SU-DHL-6 (cell line): Measurements from ENCODE around the gene OR4X1.
"Not testable (repeated sequence)": the region's sequence is repeated elsewhere in the genome, so short reads cannot be mapped to it uniquely, and the experiment has no call there.

ENCODE experiments used
- H2AFZ ChIP-seq: fragments of 200-600 bp; sonication (generic); 2 replicates; pipeline ENCODE4 v1.6.1; 2014; ENCODE audit warnings: low read depth, mild to moderate bottlenecking, moderate library complexity, mixed read lengths, antibody characterized with exemption, low read length; ENCODE audit not compliant: severe bottlenecking
- H3F3A ChIP-seq: fragments of 200-600 bp; shearing (Covaris generic); 2 replicates; pipeline ENCODE4 v1.6.0; 2016; ENCODE audit warnings: antibody characterized with exemption, mild to moderate bottlenecking; ENCODE audit not compliant: insufficient read depth
- H3K27ac ChIP-seq: fragments of 200-600 bp; sonication (generic); 2 replicates; pipeline ENCODE4 v1.5.1; 2016; ENCODE audit warnings: low read depth, mild to moderate bottlenecking, low read length, moderate library complexity, mixed read lengths
- H3K27me3 ChIP-seq: fragments of 200-600 bp; sonication (generic), shearing (Covaris generic); 2 replicates; pipeline ENCODE4 v1.6.0; 2014; ENCODE audit warnings: mild to moderate bottlenecking, low read length
- H3K36me3 ChIP-seq: fragments of 200-600 bp; sonication (generic); 2 replicates; pipeline ENCODE4 v1.6.1; 2014; ENCODE audit warnings: mild to moderate bottlenecking, low read length, mixed read lengths
- H3K4me2 ChIP-seq: fragments of 300-600, 200-600 bp; shearing (Covaris generic), sonication (generic); 2 replicates; pipeline ENCODE4 v1.6.0; 2014; ENCODE audit warnings: low read length, low read depth, mild to moderate bottlenecking; ENCODE audit not compliant: poor library complexity, severe bottlenecking
- H3K4me3 ChIP-seq: fragments of 200-600 bp; sonication (generic); 2 replicates; pipeline ENCODE4 v1.5.1; 2014; ENCODE audit warnings: antibody characterized with exemption, low read length, mild to moderate bottlenecking, mixed read lengths; ENCODE audit not compliant: insufficient read depth, poor library complexity, severe bottlenecking
- H3K79me2 ChIP-seq: fragments of 200-600 bp; sonication (generic); 2 replicates; pipeline ENCODE4 v1.6.1; 2014; ENCODE audit warnings: mild to moderate bottlenecking, low read length, moderate library complexity; ENCODE audit not compliant: insufficient read depth
- H3K9ac ChIP-seq: fragments of 200-600 bp; sonication (generic); 2 replicates; pipeline ENCODE4 v1.7.0; 2014; ENCODE audit warnings: mild to moderate bottlenecking, low read length
- H3K9me2 ChIP-seq: fragments of 200-600 bp; sonication (generic); replicated peaks from 2 replicates; pipeline ENCODE4 v1.6.1; 2014; ENCODE audit warnings: low read length; ENCODE audit not compliant: insufficient read depth
- H3K9me3 ChIP-seq: fragments of 200-600 bp; sonication (generic); 2 replicates; pipeline ENCODE4 v1.6.1; 2014; ENCODE audit warnings: low read length, mixed read lengths; ENCODE audit not compliant: insufficient read depth
- H4K20me1 ChIP-seq: fragments of 200-600 bp; sonication (generic); 2 replicates; pipeline ENCODE4 v1.6.1; 2014; ENCODE audit warnings: low read depth, mild to moderate bottlenecking, antibody characterized with exemption, low read length, moderate library complexity, mixed read lengths
- EZH2phosphoT487 ChIP-seq: fragments of 200-600 bp; sonication (generic), shearing (Covaris generic); conservative IDR thresholded peaks from 2 replicates; pipeline ENCODE4 v1.6.1; 2018; ENCODE audit warnings: mild to moderate bottlenecking, antibody characterized with exemption, low read length, moderate library complexity, mixed read lengths
- TF ChIP-seq, protein P1 (sequence below): fragments of 200-600 bp; sonication (generic); IDR thresholded peaks from one replicate; pipeline ENCODE4 v1.5.1; 2017; ENCODE audit warnings: antibody characterized with exemption, mild to moderate bottlenecking, low read length, moderate library complexity; ENCODE audit not compliant: insufficient read depth, poor library complexity, severe bottlenecking

The OR4X1 gene

DNA sequence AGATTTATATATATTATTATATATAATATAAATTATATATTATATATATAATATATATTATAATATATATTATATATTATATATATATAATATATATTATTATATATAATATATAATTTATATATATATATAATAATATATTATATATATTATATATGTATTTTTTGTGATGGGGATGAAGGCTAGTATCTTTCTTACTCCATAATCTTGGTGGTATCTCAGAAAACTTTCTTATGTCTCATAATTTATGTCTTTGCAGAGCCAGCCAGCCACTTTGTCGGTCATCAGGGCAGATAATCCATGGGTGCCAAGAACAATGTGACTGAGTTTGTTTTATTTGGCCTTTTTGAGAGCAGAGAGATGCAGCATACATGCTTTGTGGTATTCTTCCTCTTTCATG is 42.3 kb downstream of the OR4X1 start, which contains the start of gene OR4S1:
Gene OR4S1, plus strand, starts transcription at position 301 of the 400 bp plus-strand sequence. Its CDS starts 0 bp downstream, at position 301.
- no peaks in the 10 kb centered on the region for H3K36me3 ChIP-seq
- no peaks in the 10 kb centered on the region for H3K79me2 ChIP-seq
- TF ChIP-seq, protein P1, sequence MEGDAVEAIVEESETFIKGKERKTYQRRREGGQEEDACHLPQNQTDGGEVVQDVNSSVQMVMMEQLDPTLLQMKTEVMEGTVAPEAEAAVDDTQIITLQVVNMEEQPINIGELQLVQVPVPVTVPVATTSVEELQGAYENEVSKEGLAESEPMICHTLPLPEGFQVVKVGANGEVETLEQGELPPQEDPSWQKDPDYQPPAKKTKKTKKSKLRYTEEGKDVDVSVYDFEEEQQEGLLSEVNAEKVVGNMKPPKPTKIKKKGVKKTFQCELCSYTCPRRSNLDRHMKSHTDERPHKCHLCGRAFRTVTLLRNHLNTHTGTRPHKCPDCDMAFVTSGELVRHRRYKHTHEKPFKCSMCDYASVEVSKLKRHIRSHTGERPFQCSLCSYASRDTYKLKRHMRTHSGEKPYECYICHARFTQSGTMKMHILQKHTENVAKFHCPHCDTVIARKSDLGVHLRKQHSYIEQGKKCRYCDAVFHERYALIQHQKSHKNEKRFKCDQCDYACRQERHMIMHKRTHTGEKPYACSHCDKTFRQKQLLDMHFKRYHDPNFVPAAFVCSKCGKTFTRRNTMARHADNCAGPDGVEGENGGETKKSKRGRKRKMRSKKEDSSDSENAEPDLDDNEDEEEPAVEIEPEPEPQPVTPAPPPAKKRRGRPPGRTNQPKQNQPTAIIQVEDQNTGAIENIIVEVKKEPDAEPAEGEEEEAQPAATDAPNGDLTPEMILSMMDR = no peak
- TF ChIP-seq EZH2phosphoT487 = no peak
- H2AFZ ChIP-seq = no peak within 1 kb of the TSS
- H3K9me3 ChIP-seq = no peaks in the 10 kb centered on the region
- H3K4me2 ChIP-seq = no peak within 1 kb of the TSS
- H3K9me2 ChIP-seq = no peaks in the 10 kb centered on the region
- H3K4me3 ChIP-seq = no peak within 1 kb of the TSS
- H3K27me3 ChIP-seq = no peaks in the 10 kb centered on the region
- H4K20me1 ChIP-seq = no peaks in the 10 kb centered on the region
- H3K9ac ChIP-seq = no peak within 1 kb of the TSS
- H3F3A ChIP-seq = no peaks in the 10 kb centered on the region
- H3K27ac ChIP-seq = no peak within 1 kb of the TSS

DNA sequence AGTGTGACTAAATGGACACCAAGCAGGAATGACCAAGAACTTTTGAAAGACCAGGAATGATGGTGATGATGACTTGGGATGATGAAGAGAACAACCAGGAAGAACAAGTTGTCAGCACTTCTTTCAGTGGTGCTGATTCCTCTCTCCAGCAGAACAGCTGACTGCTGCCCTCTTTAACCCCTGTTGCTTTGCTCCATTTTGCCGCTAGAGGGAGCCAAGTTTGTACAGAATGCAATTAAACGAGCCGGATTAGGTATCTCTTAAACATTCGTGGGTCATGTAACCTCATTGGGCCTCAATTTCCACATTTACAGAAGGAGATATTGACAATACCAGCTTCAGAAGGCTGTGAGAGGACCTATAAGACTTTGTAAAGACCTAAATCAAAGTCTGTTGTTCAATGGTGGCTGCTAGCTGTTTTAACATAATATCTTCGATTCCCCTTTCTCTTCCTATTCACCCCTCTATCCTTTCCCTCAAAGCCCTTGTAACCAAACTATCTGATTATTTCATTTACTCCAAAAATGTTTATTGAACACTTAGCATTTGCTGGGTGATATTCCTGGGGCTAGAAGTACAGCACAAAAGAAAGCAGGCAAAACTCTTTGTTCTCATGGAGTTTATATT is 44.2 kb downstream of the OR4X1 start:
- Histone ChIP-seq H3K9me3 (no peaks in the 10 kb centered on the region), H4K20me1 (no peaks in the 10 kb centered on the region), H3K4me2 (no peak overlapping the region), H3K27me3 (no peaks in the 10 kb centered on the region), H3F3A (no peaks in the 10 kb centered on the region), H3K36me3 (no peaks in the 10 kb centered on the region), H3K27ac (no peak overlapping the region), H3K4me3 (no peak overlapping the region), H3K79me2 (no peaks in the 10 kb centered on the region), H3K9ac (no peak overlapping the region), H3K9me2 (no peaks in the 10 kb centered on the region), H2AFZ (no peak overlapping the region)
- TF ChIP-seq, protein P1 = peak; percentile 79
- no peak for TF ChIP-seq EZH2phosphoT487

DNA sequence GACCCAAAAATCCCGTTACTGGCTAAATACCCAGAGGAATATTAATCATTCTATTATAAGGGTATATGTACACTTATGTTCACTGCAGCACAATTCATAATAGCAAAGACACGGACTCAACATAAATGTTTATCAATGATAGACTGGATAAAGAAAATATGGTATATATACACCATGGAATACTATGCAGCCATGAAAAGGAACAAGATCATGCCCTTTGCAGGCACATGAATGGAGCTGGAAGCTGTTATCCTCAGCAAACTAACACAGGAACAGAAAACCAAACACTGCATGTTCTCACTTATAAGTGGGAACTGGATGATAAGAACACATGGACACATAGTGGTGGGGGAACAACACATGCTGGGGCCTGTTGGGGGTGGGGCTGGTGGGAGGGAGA is 49.9 kb downstream of the OR4X1 start:
- not testable (repeated sequence) for H4K20me1 ChIP-seq, H3K36me3 ChIP-seq, H3K9me3 ChIP-seq, H3K27ac ChIP-seq, H3K4me3 ChIP-seq, H3K79me2 ChIP-seq, H3K4me2 ChIP-seq, H3F3A ChIP-seq, H3K27me3 ChIP-seq, H3K9ac ChIP-seq, H2AFZ ChIP-seq, H3K9me2 ChIP-seq
